H1 (cell line): Measurements from ENCODE around the gene CTSA. TPM values are rescaled to one million over a fixed set of nuclear protein-coding genes. Genes with fewer than 3 reads are reported as not detected.
A peak's percentile ranks its signal among the peaks of the same experiment; 100 is the strongest.

ENCODE experiments used
- CTCF ChIA-PET: fragments of 300-600 bp; sonication (Branson Sonifier 250); formaldehyde crosslinking; loops from one replicate; lab custom pipeline; 2021; ENCODE audit not compliant: partially characterized antibody; lab: Charles Lee
- POLR2A ChIA-PET: fragments of 300-600 bp; sonication (Branson Sonifier 250); formaldehyde crosslinking; loops from one replicate; lab custom pipeline; 2021; ENCODE audit warnings: inconsistent platforms; ENCODE audit not compliant: partially characterized antibody; lab: Charles Lee
- DNase-seq, 2 experiments: peaks; one replicate each; pipeline versions ENCODE4 v3.0.0 to v3.0.0-alpha.2; 2010 to 2022; ENCODE audit warnings: low spot score in 2 of 2, low read depth in 1 of 2, mixed read lengths in 1 of 2
- FAIRE-seq: peaks from 2 replicates; lab custom pipeline; 2011; peaks lifted over from hg19 to GRCh38; lab: Jason Lieb, UNC
- H2AFZ ChIP-seq: 2 replicates; pipeline ENCODE4 v1.8.1; 2012; ENCODE audit warnings: low read length, inconsistent platforms
- H2AK5ac ChIP-seq: 2 replicates; pipeline ENCODE4 v1.6.1; 2013; ENCODE audit warnings: low read depth, low read length
- H2BK120ac ChIP-seq: replicated peaks from 2 replicates; pipeline ENCODE3; 2013; ENCODE audit warnings: low read depth, low read length, inconsistent platforms
- H2BK12ac ChIP-seq: 2 replicates; pipeline ENCODE4 v1.6.1; 2013; ENCODE audit warnings: low read depth, low read length
- H2BK15ac ChIP-seq: 2 replicates; pipeline ENCODE4 v1.6.1; 2013; ENCODE audit warnings: low read length
- H2BK20ac ChIP-seq: 2 replicates; pipeline ENCODE4 v1.6.1; 2013; ENCODE audit warnings: low read length
- H2BK5ac ChIP-seq: 2 replicates; pipeline ENCODE4 v1.6.1; 2013; ENCODE audit warnings: low read depth, low read length
- H3K14ac ChIP-seq: 2 replicates; pipeline ENCODE4 v1.6.1; 2013; ENCODE audit warnings: inconsistent platforms; ENCODE audit not compliant: insufficient read length
- H3K18ac ChIP-seq: 2 replicates; pipeline ENCODE4 v1.6.1; 2013; ENCODE audit warnings: low read length; ENCODE audit errors: extremely low read depth
- H3K23ac ChIP-seq: 2 replicates; pipeline ENCODE4 v1.6.1; 2013; ENCODE audit warnings: inconsistent platforms; ENCODE audit not compliant: insufficient read length
- H3K23me2 ChIP-seq: 2 replicates; pipeline ENCODE4 v1.6.1; 2013; ENCODE audit warnings: low read depth, low read length
- H3K27ac ChIP-seq: 2 replicates; pipeline ENCODE4 v1.6.1; 2011; ENCODE audit warnings: low read depth, low read length, inconsistent platforms
- H3K27me3 ChIP-seq, 4 experiments: replicated peaks in 1 of 4; 1 replicate in 1 of 4; 2 replicates in 3 of 4; pipeline versions ENCODE4 v1.6.1 to v1.8.1; 2011 to 2013; ENCODE audit warnings: low read length in 3 of 4, mild to moderate bottlenecking in 3 of 4, inconsistent platforms in 2 of 4, mixed read lengths in 2 of 4, moderate library complexity in 1 of 4; ENCODE audit not compliant: control insufficient read depth in 3 of 4, insufficient read depth in 3 of 4; ENCODE audit errors: extremely low read depth in 1 of 4
- H3K36me3 ChIP-seq, 4 experiments: 2 replicates each; pipeline versions ENCODE4 v1.6.1 to v1.8.1; 2011 to 2013; ENCODE audit warnings: mild to moderate bottlenecking in 4 of 4, low read length in 3 of 4, moderate library complexity in 2 of 4, control low read depth in 1 of 4, inconsistent platforms in 1 of 4; ENCODE audit not compliant: insufficient read depth in 4 of 4, control insufficient read depth in 2 of 4
- H3K4ac ChIP-seq: replicated peaks from 2 replicates; pipeline ENCODE3; 2013; ENCODE audit warnings: low read length, low read depth, mixed read lengths, inconsistent platforms; ENCODE audit not compliant: insufficient read length
- H3K4me1 ChIP-seq, 4 experiments: replicated peaks in 1 of 4; 1 replicate in 1 of 4; 2 replicates in 3 of 4; pipeline versions ENCODE4 v1.6.1 to v1.8.1; 2011 to 2013; ENCODE audit warnings: low read length in 3 of 4, inconsistent platforms in 2 of 4, mixed read lengths in 1 of 4; ENCODE audit not compliant: insufficient read depth in 4 of 4, control insufficient read depth in 3 of 4
- H3K4me2 ChIP-seq, 2 experiments: 2 replicates each; pipeline versions ENCODE4 v1.6.1 to v1.8.1; 2011 to 2013; ENCODE audit warnings: low read depth in 2 of 2, low read length in 2 of 2, control low read depth in 1 of 2, inconsistent platforms in 1 of 2, mild to moderate bottlenecking in 1 of 2; ENCODE audit not compliant: insufficient read depth in 1 of 2
- H3K4me3 ChIP-seq, 4 experiments: fragments of 200-600, 300-600 bp in 1 of 4; sonication (generic), shearing (Covaris generic), sonication (Bioruptor Twin) in 1 of 4; 2 replicates each; pipeline versions ENCODE4 v1.5.1 to v1.8.1; 2011 to 2016; ENCODE audit warnings: low read length in 4 of 4, low read depth in 3 of 4, control low read depth in 2 of 4, inconsistent platforms in 2 of 4, mild to moderate bottlenecking in 2 of 4, mixed read lengths in 1 of 4, moderate library complexity in 1 of 4; ENCODE audit not compliant: insufficient read depth in 2 of 4; ENCODE audit errors: extremely low read depth in 1 of 4
- H3K56ac ChIP-seq: replicated peaks from 2 replicates; pipeline ENCODE3; 2013; ENCODE audit warnings: low read depth, mild to moderate bottlenecking, mixed read lengths, low read length, inconsistent platforms; ENCODE audit not compliant: insufficient read length
- H3K79me1 ChIP-seq: 2 replicates; pipeline ENCODE4 v1.6.1; 2013; ENCODE audit warnings: low read depth, low read length, control low read depth
- H3K79me2 ChIP-seq, 2 experiments: 2 replicates each; pipeline versions ENCODE4 v1.6.1 to v1.8.1; 2012 to 2013; ENCODE audit warnings: low read length in 2 of 2, mild to moderate bottlenecking in 2 of 2, inconsistent platforms in 1 of 2; ENCODE audit not compliant: insufficient read depth in 2 of 2, control insufficient read depth in 1 of 2
- H3K9ac ChIP-seq, 4 experiments: replicated peaks in 1 of 4; 1 replicate in 1 of 4; 2 replicates in 3 of 4; pipeline versions ENCODE4 v1.6.1 to v1.8.1; 2011 to 2013; ENCODE audit warnings: low read depth in 3 of 4, low read length in 3 of 4, control low read depth in 2 of 4, mild to moderate bottlenecking in 2 of 4, moderate library complexity in 2 of 4, inconsistent platforms in 1 of 4; ENCODE audit errors: extremely low read depth in 1 of 4
- H3K9me3 ChIP-seq, 2 experiments: 2 replicates each; pipeline versions ENCODE4 v1.6.1 to v1.8.1; 2012 to 2013; ENCODE audit warnings: mild to moderate bottlenecking in 2 of 2, moderate library complexity in 2 of 2, control low read depth in 1 of 2, inconsistent platforms in 1 of 2, low read depth in 1 of 2, low read length in 1 of 2, mixed read lengths in 1 of 2; ENCODE audit not compliant: insufficient read depth in 2 of 2
- H4K20me1 ChIP-seq, 2 experiments: replicated peaks in 1 of 2; 2 replicates each; pipeline versions ENCODE3 to v1.8.1; 2011 to 2013; ENCODE audit warnings: inconsistent platforms in 2 of 2, low read length in 2 of 2, mild to moderate bottlenecking in 1 of 2; ENCODE audit not compliant: insufficient read depth in 2 of 2, control insufficient read depth in 1 of 2
- H4K5ac ChIP-seq: 2 replicates; pipeline ENCODE4 v1.6.1; 2013; ENCODE audit warnings: low read length, low read depth, mixed read lengths, inconsistent platforms; ENCODE audit not compliant: insufficient read length
- H4K8ac ChIP-seq: 2 replicates; pipeline ENCODE4 v1.8.0; 2013; ENCODE audit warnings: mild to moderate bottlenecking, moderate library complexity, low read length, inconsistent platforms; ENCODE audit not compliant: insufficient read depth; ENCODE audit errors: extremely low read depth
- H4K91ac ChIP-seq: replicated peaks from 2 replicates; pipeline ENCODE3; 2013; ENCODE audit warnings: low read length, mixed read lengths, inconsistent platforms; ENCODE audit not compliant: insufficient read length
- CHD1 ChIP-seq: IDR thresholded peaks from 2 replicates; pipeline ENCODE4 v1.6.1; 2012; ENCODE audit warnings: low read depth, low read length, improper control_type of control experiment
- KDM5A ChIP-seq: fragments of 200-600 bp; IDR thresholded peaks from 2 replicates; pipeline ENCODE4 v1.7.1; 2012; ENCODE audit warnings: mild to moderate bottlenecking, low read length, inconsistent platforms, mixed read lengths
- WGBS, 2 experiments: shearing (Covaris generic) in 1 of 2; methylation state at CpG; one replicate each; pipeline versions ENCODE4 v1.1.6 to v1.1.7; 2013 to 2015; ENCODE audit warnings: low lambda C conversion rate in 2 of 2, mixed read lengths in 2 of 2, inconsistent platforms in 1 of 2, low coverage in 1 of 2, missing lambda C conversion rate in 1 of 2; ENCODE audit not compliant: insufficient replicate concordance in 2 of 2, insufficient coverage in 1 of 2, insufficient read length in 1 of 2; ENCODE audit errors: extremely low coverage in 1 of 2, missing lambda C conversion rate in 1 of 2; 5-methylcytosine and 5-hydroxymethylcytosine counted together
- polyA plus RNA-seq, 7 experiments: library from polyadenylated mRNA; depleted of rRNA in 3 of 7; stranded (reverse) in 5 of 7; unstranded in 2 of 7; fragments of >200 nt in 5 of 7; fragments of 200-250 nt in 2 of 7; gene quantifications; 1 replicate in 5 of 7; 2 replicates in 1 of 7; 4 replicates in 1 of 7; pipeline versions ENCODE4 v1.2.1 to v1.2.3, GENCODE V29; 2011 to 2013; ENCODE audit warnings: missing spikeins in 2 of 7, mixed read lengths in 2 of 7
- total RNA-seq: library from RNA; stranded (reverse); fragmentation: NEBNext Ultra II Directional; extraction: Animal tissue kit (Norgen Biotek cat#: 25700); gene quantifications from 2 replicates; pipeline ENCODE4 v1.2.1, GENCODE V29; 2021

The CTSA gene
- total and polyA plus RNA-seq, 2 of the 8 experiments (the other 6 are each of a cell fraction or from before 2014, with no cell fraction given): 49.7 to 74.0 TPM

GRCh38 chr20:45935416-45936046 is 44.4 kb downstream of the CTSA start:
- 31% methylated on average over 21 of the region's 21 CpGs; no CpG with 5 or more reads in 1 of the 2 experiments for WGBS, 2 experiments
- CTCF ChIA-PET: interaction anchor here (1.6 to 3.5 kb wide), 2 partner anchors 34 to 45 kb away, joined by 8 to 15 read pairs; partner anchors contain the start of genes CTSA and NEURL2
- peaks cover 0 to 22% of the 10 kb centered on the region in 2 experiments; a peak in 2 of 4 replicates for H3K79me2 ChIP-seq

More at GRCh38 chr20:45935416-45936046, 44.4 kb downstream of the CTSA start:
- Histone ChIP-seq H2BK120ac (no peak overlapping the region), H3K14ac (no peak overlapping the region), H2AFZ (no peak overlapping the region), H4K20me1 (no peaks in the 10 kb centered on the region), H3K56ac (no peak overlapping the region), H3K18ac (no peak overlapping the region), H3K27me3 (no peaks in the 10 kb centered on the region), H3K27ac (peak overlapping the region; percentile 57), H3K9ac (peak overlapping the region; percentile 51 to 91 (median 58)), H4K8ac (peak overlapping the region; percentile 66; the same call in 1 of the 2 replicates), H3K4me3 (peak overlapping the region; percentile 74 to 91 (median 84)), H3K23me2 (peaks cover 3% of the 10 kb centered on the region; the same call in 1 of the 2 replicates), H2BK12ac (no peak overlapping the region), H2BK15ac (no peak overlapping the region), H3K23ac (no peak overlapping the region), H4K5ac (no peak overlapping the region), H3K79me1 (no peaks in the 10 kb centered on the region; the same call in 1 of the 2 replicates), H2BK5ac (no peak overlapping the region; the same call in 1 of the 2 replicates), H3K9me3 (no peaks in the 10 kb centered on the region), H4K91ac (no peak overlapping the region), H3K4me1 (peaks cover 5 to 31% (median 14%) of the 10 kb centered on the region in 4 experiments), H3K4ac (no peak overlapping the region), H2BK20ac (no peak overlapping the region), H3K4me2 (peak overlapping the region; percentile 60 to 72), H3K36me3 (peaks cover 3 to 22% (median 19%) of the 10 kb centered on the region in 4 experiments; a peak in 7 of 8 replicates), H2AK5ac (no peak overlapping the region)
- DNase-seq (no peak), FAIRE-seq (no peak)
- TF ChIP-seq KDM5A: 0 out of 2 replicates have a peak, but pooled peaks have one; percentile 22
- no peak for TF ChIP-seq CHD1
- POLR2A ChIA-PET: interaction anchor here (0.7 to 18.4 kb wide), 29 partner anchors 13 to 123 kb away, joined by 3 to 283 read pairs (median 8); partner anchors contain the start of genes ACOT8, CTSA, NEURL2 and PLTP
